HG03460 (cell line): ENCODE results near the gene MFSD1.
"Not testable (repeated sequence)": the region's sequence is repeated elsewhere in the genome, so short reads cannot be mapped to it uniquely, and the experiment has no call there.

Experiments
- ATAC-seq: cut with Tn5 transposase; IDR thresholded peaks from one replicate; pipeline ENCODE4 v1.9.1; 2021; ENCODE audit not compliant: unreplicated experiment

MFSD1 gene

GRCh38 chr3:158775426-158776410, 26.1 kb upstream of the MFSD1 start:
- ATAC-seq: no peak

DNA sequence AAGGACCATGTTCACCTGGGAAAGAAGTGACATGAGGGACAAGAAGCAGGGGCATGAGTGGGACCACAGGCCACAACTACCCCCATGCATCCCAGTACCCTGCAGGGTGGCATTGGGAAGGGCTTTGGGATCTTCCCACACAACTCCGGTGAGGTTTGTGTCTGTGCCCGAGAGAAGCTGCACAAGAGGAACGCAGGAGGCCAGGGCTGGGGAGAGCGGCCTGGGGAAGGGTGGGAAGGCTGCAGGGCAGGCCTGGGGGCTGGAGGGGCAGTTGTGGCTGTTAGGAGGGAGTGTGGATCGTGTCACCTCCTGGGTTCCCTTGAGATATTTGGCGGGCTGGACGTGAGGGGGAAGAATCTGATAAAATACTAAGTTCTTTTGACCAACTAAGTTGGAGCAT, 25.3 kb upstream of the MFSD1 start:
- ATAC-seq: no peak

- no peak for ATAC-seq
These were observed 24.5 kb upstream of the MFSD1 start for GRCh38 chr3:158777161-158777873.

DNA sequence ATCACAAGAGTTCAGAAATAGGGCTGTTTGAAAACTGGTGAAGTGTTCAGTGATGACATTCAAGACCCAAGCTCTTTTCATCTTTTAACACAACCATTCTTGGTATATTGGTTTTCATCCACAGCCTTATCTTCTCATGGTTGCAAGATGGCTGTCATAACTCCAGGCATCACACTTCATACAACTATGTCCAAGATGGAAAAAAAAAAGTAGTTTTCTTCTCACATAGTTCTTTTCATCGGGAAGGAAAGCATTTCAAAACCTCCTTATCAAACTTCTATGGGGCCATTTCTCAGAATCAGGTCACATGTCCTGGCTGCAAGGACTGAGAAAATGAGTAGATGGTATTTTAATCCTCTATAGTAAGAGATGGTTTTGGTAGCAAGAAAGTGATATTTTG, 21.1 kb upstream of the MFSD1 start:
- no peak for ATAC-seq

DNA sequence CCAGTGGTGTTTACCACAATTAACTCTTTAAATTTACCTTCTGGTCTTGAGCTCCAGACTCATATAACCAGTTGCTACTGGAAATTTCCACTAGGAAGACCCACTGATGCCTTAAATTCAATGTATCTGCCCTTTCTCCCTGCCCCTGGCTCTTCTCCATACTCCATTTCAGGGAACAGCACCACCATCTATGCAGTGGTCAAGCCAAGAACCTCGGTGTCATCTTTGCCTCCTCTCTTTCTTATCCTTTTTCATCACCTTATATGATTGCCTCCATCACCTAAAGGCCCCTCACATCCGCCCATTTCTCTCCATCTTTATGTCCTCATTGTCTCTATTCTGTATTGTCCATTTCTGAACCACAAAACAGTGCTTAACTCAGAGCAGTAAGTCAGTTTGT, 20.7 kb upstream of the MFSD1 start:
- ATAC-seq: no peak

DNA sequence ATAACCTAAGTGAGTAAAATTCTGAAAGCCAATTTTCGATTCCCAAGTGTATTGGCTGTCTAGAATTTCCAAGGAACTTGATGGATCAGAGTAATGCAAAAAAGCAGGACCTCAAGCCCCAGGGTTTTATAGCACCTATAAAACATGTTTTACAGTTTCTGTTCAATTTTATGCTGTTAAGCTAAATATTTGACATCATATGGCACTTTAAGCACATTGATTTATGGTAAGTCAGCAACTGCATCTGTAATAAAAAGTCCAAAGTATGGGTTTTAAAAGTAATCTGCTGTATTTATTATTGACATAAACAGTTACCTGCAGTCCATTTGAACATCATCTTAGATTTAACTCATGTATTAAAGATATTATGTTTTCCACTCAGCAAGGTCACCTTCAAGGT, 20.0 kb upstream of the MFSD1 start:
- ATAC-seq: no peak

DNA sequence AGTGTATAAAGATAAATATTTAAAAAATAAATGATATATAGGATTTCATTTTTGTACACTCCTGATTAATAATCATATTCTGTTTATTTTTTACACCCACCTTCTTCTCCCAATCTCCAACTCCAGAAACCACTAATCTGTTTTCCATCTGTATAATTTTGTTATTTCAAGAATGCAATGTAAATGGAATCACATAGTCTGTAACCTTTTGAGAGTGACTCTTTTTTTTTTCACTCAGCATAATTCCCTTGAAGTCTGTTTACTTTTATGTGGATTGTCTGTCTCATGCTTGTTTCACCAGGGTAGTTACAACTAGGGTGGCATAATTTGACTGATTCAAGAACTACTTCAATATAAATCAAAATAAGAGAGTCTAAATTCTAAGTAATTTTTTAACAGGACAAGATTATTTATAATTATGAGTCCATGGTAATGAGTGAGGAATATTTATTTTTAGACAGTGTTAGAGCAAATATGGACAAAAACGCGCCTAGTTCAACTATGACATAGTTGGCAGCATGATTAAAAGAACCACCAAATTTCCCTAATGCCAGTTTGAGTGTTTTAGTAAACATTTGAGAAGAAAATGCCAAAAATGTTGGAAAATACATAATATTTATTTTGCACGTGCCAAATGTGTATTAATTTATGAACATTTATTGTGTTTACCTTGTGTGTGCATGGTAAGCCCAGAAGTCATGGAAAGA, 19.4 kb upstream of the MFSD1 start:
- no peak for ATAC-seq

GRCh38 chr3:158783051-158783450, 18.8 kb upstream of the MFSD1 start:
- ATAC-seq: no peak

DNA sequence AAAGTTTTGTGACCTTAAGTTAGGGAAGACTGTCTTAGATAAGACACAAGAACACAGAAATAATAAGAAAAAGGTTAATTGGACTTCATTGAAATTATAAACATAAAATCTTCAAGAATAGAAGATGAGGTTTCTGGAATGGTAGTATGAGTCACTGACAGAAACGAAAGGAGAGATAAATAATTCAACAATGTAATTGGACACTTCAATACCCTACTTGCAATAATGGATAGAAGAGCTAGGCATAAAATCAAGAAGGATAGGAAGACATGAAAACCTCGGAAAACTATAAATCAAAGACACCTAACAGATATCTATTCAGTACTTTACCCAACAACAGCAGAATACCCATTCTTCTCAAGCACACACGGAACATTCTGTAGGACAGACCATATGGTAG, 15.9 kb upstream of the MFSD1 start:
- no peak for ATAC-seq

DNA sequence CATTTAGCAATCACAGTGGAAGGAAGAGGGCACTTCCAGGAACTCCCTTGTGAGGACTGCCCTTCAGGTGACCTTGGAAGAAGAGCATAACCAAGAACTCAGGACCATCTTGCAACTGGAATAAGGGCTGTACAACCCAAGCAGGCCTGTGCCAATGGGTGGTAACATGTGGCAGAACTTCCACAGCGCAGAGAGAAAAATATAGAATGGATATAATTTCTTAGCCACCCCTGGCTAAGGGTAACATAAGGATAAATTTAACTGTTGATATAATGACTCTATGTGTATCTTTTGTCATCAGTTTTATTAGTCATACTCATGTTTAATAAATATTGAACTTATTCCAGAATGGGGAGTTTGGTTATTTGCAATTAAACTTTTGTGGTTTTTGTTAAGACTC, 13.4 kb upstream of the MFSD1 start:
- ATAC-seq: no peak

- no peak for ATAC-seq
These were observed 12.3 kb upstream of the MFSD1 start for GRCh38 chr3:158789592-158789991.

DNA sequence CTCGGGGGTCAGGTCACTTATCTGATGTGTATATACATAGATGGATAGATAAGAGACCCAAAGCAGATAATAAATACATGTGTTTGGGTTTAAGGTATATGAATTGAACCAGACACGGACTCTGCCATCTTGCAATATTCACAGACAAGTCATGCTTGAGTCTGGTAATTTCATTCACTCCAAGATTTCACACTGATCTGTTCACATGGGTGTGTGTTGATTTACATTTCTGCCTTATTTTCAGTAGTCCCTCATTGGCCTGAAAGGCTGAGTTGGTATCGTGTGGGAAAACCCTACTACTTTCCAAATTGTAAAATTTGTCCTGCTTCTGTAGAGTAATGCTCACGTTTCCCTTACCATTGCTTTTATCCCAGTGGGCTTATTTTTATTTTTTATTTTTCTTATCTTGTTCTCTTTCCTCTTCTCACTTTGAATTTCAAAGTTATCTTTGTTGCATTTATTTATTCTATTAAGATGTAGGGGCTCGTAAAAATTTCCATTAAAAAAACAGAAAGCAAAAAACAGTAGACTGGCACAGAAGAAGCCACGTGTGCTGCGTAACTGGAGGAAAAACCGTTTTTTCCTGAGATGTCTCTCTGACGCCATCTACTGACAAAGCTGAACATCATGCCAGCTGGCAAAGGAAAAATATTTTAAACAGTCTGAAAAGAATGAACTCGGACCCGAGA, 10.8 kb upstream of the MFSD1 start:
- peak; percentile 70 for ATAC-seq

DNA sequence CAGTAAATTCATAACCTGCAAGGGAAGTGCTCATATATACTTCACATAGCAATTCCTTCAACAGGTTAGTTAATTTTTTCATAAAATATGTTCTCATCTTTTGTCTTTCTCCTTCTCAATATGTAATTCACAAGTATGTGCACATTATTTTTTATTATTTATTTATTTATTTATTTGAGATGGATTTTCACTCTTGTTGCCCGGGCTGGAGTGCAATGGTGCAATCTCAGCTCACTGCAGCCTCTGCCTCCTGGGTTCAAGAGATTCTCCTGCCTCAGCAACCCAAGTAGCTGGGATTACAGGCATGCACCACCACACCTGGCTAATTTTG, 10.3 kb upstream of the MFSD1 start:
- ATAC-seq: not testable (repeated sequence)

- no peak for ATAC-seq
These were observed 9.1 kb upstream of the MFSD1 start for GRCh38 chr3:158792709-158793108.

DNA sequence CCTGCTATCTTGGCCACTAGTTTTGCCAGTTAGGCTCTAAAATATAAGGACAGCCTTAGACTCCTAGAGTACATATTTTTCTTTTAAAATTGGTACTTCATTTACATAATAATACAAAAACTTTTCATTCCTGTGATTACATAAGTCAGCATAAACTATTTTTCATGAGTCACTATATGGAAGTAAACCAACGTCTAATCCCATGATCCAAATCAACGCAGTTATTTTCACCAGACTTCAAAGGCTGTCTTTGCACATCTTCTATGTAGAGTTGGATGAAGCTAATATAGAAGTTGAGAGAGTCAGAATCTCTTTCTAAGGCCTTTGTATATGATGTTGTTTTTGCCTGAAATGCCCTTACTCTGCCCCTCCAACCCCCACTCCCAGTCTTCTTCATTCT, 7.6 kb upstream of the MFSD1 start:
- ATAC-seq: no peak

DNA sequence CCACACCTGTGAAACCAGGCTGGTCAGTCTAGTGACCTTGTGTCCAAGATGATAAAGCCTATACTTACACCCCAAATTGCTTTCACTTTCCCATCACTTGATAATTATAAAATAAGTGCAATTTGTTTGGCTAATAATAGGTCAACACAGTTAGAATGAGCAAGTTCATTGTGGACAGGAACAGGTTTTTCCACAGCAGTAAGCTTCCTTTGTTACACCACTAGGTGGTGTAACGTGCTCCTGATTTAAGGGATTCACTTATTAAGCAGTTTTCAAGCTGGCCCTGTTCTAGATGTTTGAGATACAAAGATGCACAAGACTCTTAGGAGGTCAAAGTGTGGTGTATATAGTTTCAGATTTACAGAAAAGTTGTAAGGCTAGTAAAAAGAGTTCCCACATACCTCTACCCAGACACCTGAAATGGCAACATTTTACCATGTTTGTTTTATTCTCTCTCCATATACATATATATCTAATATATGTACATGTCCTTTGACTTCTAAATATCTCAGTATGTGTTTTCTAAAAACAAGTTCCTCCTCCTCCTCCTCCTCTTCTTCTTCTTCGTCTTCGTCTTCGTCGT, 6.8 kb upstream of the MFSD1 start:
- no peak for ATAC-seq

GRCh38 chr3:158801201-158801600, 653 bp upstream of the MFSD1 start:
- no peak for ATAC-seq

DNA sequence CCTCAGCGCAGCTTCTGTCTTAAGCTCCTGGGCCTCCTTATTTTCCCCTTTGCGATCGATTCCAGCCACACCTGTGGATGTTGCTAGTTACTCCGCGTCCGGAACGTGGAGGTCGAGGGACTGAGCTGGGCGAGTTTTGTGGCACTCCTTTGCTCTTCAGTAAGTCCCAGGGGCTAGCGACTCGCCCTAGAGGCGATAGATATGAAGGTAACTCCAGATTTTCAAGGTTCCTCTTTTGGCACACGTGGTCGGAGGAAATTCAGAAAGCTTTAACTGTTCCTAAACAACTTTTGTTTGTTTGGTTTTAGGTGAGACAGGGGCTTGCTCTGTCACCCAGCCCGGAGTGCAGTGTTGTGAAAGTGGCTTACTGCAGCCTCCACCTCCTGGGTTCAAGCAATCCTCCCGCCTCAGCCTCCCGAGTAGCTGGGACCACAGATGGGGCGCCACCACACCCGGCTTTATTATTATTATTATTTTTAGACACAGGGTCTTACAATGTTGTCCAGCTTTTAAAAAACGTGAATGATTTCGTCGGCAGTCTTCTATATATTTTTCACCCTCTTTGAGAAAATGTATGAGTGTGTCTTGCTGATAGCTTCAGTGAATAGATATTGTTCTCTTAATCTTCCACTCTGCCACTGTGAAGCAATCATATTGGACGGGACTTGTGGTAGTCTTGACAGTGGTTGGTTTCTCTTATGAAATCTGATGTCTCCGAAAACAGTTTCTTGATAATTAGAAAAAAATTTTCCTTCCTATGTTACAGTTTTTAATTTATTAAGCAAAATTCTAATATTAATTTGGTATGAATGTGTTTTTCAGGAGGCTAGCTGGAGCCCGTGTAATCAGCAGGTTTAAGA, 785 bp downstream of the MFSD1 start:
- peak; percentile 37 for ATAC-seq

- no peak for ATAC-seq
These were observed 2.6 kb downstream of the MFSD1 start for GRCh38 chr3:158804441-158804840.

- ATAC-seq: no peak
These were observed 6.8 kb downstream of the MFSD1 start for GRCh38 chr3:158808697-158809096.
